Subcutaneous adipose tissue (tissue), 4 donors: ENCODE data around the gene SOHLH1. TPM values are rescaled to one million over a fixed set of nuclear protein-coding genes. Genes with fewer than 3 reads are reported as not detected.

Experiments
- total RNA-seq, 4 donors: library from RNA; depleted of rRNA; stranded (reverse); fragments of >200 nt; gene quantifications; one replicate each; pipeline ENCODE4 v1.1.0, GENCODE V29; 2016
- TF ChIP-seq, protein P1 (sequence below): fragments of 450-650 bp; IDR thresholded peaks from one replicate; pipeline ENCODE4 v1.5.1; 2016; ENCODE audit warnings: low read depth, mild to moderate bottlenecking, control low read depth, antibody characterized with exemption, moderate library complexity

Gene SOHLH1
- total RNA-seq, 4 donors from 2014 or later, result not detected

- TF ChIP-seq, protein P1, sequence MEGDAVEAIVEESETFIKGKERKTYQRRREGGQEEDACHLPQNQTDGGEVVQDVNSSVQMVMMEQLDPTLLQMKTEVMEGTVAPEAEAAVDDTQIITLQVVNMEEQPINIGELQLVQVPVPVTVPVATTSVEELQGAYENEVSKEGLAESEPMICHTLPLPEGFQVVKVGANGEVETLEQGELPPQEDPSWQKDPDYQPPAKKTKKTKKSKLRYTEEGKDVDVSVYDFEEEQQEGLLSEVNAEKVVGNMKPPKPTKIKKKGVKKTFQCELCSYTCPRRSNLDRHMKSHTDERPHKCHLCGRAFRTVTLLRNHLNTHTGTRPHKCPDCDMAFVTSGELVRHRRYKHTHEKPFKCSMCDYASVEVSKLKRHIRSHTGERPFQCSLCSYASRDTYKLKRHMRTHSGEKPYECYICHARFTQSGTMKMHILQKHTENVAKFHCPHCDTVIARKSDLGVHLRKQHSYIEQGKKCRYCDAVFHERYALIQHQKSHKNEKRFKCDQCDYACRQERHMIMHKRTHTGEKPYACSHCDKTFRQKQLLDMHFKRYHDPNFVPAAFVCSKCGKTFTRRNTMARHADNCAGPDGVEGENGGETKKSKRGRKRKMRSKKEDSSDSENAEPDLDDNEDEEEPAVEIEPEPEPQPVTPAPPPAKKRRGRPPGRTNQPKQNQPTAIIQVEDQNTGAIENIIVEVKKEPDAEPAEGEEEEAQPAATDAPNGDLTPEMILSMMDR, result no peak
These were observed 2.0 kb upstream of the SOHLH1 start for GRCh38 chr9:135701067-135701958.

GRCh38 chr9:135700525-135700924 is 1.2 kb upstream of the SOHLH1 start:
- TF ChIP-seq, protein P1, result no peak

DNA sequence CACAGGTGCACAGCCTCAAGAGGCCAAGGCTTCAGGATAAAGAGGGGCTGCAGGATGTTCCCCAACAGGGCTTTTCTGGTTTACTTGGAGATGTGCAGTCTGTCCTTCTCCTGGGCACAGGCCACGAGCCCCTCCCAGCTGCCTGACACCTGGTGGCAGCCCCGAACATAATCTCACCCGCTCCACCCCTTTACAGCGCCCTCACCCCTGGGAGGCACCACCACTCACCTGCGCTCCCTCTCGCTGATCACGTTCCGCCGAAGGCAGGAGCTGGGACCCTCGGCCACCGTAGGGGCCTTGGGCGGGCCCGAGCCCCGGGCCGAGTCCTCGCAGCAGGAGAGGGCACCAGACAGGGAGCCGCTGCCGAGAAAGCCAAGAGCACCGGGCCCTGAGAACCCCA is 514 bp downstream of the SOHLH1 start:
- TF ChIP-seq, protein P1, result no peak

GRCh38 chr9:135698236-135698635 is 1.0 kb downstream of the SOHLH1 start:
- TF ChIP-seq, protein P1, result no peak

GRCh38 chr9:135697226-135697625 is 2.1 kb downstream of the SOHLH1 start:
- TF ChIP-seq, protein P1, result no peak

DNA sequence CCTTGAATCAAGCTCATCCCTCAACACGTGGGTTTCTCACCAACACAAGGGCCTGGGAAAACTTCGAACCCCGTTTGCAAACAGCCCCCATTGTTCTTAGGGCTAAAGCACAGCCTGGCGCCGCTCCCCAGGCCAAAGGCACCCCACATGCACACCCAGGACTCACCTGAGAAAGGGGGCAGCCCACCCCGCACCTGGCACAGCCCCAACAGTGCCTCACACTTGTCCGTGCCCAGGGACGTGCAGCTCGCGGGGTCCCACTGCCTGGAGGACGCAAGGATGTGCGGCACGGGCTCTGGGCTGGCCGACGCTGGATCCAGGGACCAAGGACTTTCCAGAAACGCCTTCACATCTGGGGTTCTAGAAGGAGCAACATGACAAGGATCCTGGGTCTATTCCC is 2.8 kb downstream of the SOHLH1 start:
- TF ChIP-seq, protein P1, result no peak

DNA sequence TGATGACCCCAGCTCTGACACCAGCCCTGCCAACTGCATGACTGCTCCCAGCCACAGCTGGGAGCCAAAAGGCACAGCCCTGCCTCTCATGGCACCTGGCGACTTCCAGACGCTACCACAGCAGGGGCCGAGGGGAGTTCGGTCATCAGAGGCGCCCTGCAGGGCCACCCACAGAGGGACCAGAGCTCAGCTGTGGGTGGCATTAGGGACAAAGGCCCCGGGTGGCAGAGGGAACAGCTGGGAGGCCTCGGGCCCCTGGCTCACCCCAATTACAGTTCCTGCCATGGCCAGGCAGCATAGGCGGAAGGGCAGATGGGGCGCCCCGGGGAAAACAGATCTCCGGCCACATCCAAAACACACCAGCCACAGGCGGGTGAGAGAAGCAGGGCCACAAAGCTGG is 3.6 kb downstream of the SOHLH1 start:
- TF ChIP-seq, protein P1, result no peak
